SK-N-MC (cell line): ENCODE data around the gene KIAA0040.

Experiments used
- EZH2 ChIP-seq: fragments of 200-600 bp; sonication (generic); IDR thresholded peaks from one replicate; pipeline ENCODE4 v1.6.1; 2017; ENCODE audit warnings: antibody characterized with exemption
- FOXP2 ChIP-seq: optimal IDR thresholded peaks from 2 replicates; pipeline ENCODE3; 2011; ENCODE audit warnings: mild to moderate bottlenecking, moderate library complexity; ENCODE audit not compliant: insufficient read depth; ENCODE audit errors: extremely low read length, control extremely low read depth
- POLR2AphosphoS5 ChIP-seq: IDR thresholded peaks from 2 replicates; pipeline ENCODE4 v1.6.1; 2012; ENCODE audit warnings: mild to moderate bottlenecking, low read depth, low read length, borderline replicate concordance

DNA sequence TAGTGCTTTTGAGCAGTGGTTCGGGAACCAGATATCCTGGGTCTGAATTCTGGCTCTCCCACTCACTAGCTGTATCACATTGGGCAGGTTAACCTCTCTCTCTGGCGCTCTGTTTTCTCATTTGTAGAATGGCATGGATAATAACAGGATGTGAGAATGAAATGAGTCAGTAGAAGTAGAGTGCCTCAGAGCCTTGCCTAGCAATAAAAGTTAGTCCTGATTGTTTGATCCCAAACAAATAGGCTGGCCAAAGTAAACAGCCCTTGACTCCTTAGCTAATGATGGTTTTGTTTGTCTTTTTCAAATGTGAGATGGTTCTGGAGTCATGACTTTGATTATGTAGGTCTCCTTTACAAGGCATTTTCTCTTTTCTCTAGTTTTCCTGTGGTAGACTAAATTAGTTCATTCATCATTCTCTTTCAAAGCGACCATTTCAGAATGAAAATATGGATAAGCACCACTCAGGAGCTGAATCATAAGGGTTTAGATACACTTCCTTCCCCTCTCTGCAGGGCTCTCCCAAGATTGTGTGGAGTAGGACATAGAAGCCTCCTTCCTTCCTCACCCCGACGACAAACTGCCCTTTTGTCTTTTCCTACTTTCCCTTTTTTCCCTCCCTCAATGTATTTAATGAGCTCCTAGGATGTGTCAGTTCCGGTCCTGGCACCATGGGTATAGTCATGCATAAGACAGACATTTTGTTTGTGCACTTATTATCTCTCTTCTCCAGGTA lies 23.1 kb downstream of the KIAA0040 start:
- no peak for TF ChIP-seq EZH2
- no peak for TF ChIP-seq POLR2AphosphoS5
- TF ChIP-seq FOXP2: no peak
